Stimulated activated naive CD4-positive, alpha-beta T cell treated with Interleukin-2 at 50 U/mL for 16 hours (primary cell): ENCODE results near the gene TACC2.
"Not testable (repeated sequence)": the region's sequence is repeated elsewhere in the genome, so short reads cannot be mapped to it uniquely, and the experiment has no call there.

Experiments used
- DNase-seq: peaks from one replicate; lab custom pipeline; 2025; lab: John Stamatoyannopoulos, UW

The TACC2 gene

DNA sequence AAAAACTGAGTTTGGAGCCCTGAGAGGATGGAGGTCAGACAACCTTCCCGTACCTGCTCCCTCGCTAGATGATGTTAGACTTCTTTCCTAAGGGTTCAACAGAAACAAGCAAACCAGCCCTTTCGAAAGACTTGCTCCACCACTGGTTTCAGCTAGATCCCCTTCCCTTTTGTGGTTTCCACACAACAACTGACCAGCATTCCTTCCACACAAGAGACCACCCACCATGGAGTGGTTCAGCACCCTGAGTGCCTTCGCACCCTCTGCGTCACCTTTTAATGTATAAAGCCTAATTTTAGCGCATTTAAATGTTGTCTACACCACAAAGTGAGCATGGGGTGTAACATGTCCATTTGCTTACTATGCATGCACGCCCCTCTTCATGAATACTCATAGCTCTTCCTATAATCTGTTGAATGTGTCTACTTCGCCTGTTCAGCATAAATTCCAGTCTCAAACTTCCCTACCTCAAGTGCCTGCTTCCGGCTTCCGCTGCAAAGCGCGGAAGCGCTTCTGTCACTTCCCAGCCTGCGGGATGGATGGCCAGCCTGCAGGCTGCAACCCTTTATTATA is 69.0 kb downstream of the TACC2 start:
- DNase-seq = no peak

DNA sequence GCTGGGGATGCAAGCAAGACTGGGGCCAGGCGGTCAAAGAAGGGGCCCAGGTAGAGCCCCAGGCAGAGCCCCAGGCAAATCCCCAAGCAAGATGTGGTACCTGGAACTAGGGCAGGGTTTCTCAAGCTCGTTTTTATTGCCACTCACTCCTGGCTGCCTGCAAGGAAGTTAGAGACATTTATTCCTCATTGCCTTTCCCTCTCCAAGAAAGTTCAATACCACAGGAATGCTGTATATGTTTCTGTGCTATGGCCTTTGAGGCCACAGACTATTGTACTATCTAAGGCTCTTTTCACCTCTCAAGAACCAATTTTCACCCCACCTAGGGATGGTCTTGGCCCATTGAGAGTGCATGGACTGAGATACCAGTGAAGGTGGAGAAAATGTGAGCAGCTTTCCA is 71.3 kb downstream of the TACC2 start:
- no peak for DNase-seq

DNA sequence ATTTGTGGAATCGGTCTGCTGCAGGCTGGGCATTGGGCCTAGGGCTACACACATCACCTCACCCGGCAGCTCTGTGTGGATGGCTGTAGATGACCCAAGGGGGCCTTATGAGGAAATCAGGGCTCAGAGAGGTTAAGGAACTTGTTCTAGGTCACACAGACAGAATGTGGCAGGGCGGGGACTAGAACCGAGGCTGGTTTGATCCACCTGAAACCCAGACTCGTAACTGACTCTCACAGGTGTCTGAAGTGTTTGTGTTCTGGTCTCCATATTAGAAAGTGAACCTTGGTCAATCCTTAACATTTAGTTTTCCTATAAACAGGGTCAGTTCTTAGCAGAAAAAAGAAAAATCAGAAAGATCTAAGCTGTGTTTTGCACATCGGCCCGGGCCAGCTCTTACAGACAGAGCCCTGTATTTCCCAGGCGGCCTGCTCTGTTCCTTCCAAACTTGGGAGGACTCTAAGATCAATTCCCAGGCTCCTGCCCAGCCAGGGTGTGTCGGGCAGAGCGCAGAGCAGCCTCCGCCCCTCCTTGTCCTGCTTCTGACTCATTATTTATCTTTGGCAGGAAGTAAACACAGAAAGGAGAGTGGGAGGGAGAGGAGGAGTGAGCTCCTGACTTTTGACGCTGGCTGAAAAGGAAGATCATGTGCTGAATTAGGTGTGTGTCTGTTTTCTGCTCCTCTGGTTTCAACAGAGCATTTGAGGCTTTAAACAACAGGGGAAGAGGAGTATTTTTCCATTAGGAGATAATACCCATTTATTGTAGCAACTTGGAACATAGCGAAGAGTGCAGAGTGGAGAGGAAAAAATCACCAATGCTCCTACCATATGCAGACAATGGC is 74.1 kb downstream of the TACC2 start:
- no peak for DNase-seq

DNA sequence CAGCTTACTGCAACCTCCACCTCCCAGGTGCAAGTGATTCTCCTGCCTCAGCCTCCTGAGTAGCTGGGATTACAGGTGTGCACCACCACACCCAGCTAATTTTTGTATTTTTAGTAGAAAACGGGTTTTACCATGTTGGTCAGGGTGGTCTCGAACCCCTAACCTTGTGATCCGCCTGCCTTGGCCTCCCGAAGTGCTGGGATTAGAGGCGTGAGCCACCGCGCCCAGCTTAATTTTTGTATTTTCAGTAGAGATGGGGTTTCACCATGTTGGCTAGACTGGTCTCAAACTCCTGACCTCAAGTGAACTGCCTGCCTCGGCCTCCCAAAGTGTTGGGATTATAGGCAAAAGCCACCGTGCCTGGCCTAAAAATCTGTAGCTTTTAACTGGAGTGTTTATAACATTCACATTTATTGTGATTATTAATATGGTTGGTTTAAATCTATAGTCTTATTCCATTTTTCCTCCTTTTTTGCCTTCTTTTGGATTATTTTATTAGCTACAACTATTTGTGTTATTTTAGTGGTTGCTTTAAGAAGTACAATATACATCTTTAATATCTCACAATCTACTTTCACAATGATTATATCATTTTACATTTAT is 77.5 kb downstream of the TACC2 start:
- not testable (repeated sequence) for DNase-seq

DNA sequence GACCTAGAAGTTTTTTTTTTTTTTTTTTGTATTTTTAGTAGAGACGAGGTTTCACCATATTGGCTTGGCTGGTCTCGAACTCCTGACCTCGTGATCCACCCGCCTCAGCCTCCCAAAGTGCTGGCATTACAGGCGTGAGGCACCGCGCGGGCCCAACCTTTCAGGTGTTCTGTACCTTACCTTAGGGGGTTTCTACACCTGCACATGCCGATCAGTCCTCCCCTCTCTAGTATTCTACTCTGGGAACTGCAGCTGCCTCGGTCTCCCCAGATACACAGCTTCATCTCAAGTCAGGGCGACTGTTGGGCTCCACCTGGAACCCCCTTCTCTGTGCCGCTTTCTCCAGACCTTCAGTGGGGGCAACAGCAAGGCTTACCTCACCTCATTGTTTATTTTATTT is 79.9 kb downstream of the TACC2 start:
- no peak for DNase-seq

DNA sequence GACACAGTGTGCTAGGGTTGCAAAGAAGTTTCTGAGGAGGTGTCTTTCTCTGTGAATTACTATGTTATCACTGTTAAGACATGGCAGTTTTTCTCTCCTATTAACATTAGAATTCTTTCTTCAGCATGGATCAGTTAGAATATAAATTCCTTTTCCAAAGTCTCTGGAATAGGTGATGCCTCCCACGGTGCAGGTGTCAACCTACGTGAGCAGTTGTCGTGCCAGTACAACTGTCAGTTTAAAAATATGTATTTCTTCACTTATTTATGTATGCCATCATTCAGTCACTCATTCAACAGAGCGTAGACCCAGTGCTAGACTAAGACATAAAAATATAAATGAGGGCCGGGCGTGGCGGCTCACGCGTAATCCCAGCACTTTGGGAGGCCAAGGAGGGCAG is 83.5 kb downstream of the TACC2 start:
- DNase-seq = no peak

DNA sequence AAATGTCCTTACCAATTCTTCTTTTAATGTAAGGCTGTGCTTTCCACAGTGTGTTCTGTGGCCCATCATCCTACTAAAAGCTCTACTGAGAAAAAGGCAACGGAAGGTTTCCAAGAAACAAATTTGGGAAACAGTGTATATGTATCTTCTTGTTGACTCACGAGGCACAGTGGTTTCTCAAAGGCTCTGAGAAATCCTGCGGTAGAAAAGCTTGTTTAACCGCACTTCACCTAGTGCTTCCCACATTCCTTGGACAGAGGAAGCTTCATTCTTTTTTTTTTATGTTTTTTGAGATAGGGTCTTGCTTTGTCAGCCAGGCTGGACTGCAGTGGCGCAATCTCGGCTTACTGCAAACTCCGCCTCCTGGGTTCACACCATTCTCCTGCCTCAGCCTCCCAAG is 84.5 kb downstream of the TACC2 start:
- DNase-seq = no peak

DNA sequence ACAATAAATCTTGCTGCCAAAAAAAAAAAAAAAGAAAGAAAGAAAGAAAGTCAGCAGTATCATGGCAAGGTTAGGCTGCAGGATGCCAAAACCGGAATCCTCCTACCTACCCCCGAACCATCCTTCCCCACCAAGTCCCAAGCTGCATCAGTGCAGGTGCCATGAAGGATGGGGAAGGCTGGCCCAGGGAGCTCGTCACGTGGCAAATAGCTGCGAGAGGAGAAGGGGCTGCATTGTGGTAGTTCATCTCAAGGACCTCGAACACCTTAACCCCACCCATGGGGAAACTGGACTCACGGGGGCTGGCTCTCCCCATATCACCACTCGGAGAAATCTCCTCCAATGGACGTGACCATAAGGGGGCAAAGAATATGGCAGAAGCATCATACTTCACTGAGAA is 86.2 kb downstream of the TACC2 start:
- DNase-seq = no peak

DNA sequence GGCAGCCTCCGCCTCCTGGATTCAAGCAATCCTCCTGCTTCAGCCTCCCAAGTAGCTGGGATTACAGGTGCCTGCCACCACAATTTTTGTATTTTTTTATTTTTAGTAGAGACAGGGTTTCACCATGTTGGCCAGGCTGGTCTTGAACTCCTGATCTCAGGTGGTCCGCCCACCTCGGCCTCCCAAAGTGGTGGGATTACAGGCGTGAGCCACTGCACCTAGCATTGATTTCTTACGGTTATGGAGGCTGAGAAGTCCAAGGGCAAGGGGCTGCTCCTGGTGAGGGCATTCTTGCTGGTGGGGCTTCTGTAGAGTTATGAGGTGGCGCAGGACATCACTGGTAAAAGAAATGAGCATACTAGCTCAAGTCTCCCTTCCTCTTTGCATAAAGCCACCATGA is 86.9 kb downstream of the TACC2 start:
- not testable (repeated sequence) for DNase-seq

DNA sequence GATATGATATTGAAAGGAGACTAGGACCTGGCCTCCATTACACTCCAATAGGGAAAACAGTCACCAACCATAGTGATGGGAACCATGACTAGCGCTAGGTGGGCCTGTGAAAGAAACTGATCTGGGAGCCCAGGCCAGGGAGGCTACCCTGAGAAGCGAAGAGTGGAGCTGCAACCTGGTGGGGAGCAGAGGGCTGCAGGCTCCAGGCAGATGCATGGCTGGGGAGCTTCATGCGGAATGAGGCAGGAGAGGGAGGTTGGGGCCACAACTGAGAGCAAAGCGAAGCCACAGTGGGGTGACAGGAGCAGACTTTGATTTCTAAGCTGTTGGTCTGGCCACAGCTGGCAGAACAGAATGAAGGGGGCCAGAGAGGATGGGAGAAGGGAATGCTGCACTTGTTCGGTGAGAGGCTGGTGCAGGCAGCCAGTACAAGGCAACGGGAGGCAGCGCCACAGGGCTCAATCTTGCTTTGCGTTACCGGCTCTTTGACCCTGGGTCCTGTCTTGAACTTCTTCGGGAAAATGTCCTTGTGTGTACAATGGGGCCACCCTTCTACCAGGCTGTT is 88.4 kb downstream of the TACC2 start:
- DNase-seq = no peak

DNA sequence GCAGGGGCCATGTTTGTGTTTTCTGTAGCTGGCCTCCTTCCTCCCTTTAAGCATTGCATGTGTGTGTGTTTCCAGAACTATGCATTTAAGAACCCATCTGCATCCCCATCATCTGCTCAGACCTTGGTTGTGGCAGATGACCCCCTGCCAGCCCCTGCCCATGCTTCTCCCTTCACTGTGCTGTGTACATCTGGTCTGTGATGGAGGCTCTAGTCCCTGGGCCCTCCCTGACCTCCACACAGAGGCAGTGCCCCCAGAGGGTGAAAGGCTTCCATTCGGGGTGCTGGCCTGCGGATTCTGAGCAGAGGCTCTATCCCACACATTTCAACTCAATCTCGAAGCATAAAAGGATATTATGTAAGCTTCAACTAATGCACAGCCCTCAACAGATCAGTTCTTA is 89.4 kb downstream of the TACC2 start:
- DNase-seq = no peak

DNA sequence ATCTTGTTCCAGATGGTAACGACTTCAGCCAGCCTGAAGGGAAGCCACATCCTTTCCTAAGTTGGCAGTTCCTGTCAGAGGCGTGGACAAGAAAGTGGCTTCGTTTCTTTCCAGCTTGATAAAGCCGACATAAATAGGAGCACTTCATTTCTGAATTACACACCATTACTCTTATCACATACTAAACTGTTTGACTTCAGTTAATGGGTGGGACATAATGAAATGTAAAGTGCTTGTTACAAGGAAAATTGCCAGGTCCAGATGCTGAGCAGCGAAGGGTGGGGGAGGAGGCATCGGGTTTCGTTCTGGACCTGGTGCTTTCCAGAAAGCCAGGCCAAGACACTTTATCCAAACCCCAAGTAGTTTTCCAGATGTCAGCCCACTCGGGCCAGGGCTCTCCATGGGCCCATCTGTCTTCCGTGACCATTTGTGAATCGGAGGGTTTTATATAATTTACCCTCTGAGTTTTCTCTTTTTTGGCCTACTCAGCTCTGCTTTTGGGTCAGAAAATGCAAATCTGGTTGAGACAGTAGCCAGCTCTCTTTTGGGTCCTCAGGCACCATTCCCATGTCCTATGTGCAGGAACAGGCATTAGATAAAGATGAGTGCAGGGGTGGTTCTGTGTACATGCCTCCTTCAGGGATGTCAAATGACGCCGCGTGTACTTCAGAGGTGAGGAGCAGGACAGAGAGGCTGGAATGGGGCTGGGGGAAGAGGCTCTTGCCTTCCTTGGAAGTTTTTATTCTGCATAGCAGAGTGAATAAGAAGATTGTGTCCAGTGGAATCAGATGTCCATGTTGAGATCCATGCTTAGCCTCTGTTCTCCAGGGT is 90.2 kb downstream of the TACC2 start:
- no peak for DNase-seq

DNA sequence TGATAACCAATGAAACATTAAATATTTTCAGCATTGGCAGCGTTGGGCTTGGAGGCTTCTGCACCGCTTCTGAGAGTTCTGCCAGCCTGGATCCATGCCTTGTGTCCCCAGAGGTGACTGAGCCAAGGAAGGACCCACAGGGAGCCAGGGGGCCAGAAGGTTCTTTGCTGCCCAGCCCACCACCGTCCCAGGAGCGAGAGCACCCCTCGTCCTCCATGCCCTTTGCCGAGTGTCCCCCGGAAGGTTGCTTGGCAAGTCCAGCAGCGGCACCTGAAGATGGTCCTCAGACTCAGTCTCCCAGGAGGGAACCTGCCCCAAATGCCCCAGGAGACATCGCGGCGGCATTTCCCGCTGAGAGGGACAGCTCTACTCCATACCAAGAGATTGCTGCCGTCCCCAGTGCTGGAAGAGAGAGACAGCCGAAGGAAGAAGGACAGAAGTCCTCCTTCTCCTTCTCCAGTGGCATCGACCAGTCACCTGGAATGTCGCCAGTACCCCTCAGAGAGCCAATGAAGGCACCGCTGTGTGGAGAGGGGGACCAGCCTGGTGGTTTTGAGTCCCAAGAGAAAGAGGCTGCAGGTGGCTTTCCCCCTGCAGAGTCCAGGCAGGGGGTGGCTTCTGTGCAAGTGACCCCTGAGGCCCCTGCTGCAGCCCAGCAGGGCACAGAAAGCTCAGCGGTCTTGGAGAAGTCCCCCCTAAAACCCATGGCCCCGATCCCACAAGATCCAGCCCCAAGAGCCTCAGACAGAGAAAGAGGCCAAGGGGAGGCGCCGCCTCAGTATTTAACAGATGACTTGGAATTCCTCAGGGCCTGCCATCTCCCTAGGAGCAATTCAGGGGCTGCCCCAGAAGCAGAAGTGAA is 93.9 kb downstream of the TACC2 start:
- DNase-seq = no peak

DNA sequence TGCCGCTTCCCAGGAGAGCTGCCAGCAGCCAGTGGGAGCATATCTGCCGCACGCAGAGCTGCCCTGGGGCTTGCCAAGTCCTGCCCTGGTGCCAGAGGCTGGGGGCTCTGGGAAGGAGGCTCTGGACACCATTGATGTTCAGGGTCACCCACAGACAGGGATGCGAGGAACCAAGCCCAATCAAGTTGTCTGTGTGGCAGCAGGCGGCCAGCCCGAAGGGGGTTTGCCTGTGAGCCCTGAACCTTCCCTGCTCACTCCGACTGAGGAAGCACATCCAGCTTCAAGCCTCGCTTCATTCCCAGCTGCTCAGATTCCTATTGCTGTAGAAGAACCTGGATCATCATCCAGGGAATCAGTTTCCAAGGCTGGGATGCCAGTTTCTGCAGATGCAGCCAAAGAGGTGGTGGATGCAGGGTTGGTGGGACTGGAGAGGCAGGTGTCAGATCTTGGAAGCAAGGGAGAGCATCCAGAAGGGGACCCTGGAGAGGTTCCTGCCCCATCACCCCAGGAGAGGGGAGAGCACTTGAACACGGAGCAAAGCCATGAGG is 94.6 kb downstream of the TACC2 start:
- no peak for DNase-seq

DNA sequence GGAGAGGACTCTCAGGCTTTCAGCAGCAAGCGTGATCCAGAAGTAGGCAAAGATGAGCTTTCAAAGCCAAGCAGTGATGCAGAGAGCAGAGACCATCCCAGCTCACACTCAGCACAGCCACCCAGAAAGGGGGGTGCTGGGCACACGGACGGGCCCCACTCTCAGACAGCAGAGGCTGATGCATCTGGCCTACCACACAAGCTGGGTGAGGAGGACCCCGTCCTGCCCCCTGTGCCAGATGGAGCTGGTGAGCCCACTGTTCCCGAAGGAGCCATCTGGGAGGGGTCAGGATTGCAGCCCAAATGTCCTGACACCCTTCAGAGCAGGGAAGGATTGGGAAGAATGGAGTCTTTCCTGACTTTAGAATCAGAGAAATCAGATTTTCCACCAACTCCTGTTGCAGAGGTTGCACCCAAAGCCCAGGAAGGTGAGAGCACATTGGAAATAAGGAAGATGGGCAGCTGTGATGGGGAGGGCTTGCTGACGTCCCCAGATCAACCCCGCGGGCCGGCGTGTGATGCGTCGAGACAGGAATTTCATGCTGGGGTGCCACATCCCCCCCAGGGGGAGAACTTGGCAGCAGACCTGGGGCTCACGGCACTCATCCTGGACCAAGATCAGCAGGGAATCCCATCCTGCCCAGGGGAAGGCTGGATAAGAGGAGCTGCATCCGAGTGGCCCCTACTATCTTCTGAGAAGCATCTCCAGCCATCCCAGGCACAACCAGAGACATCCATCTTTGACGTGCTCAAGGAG is 95.5 kb downstream of the TACC2 start:
- DNase-seq = no peak

DNA sequence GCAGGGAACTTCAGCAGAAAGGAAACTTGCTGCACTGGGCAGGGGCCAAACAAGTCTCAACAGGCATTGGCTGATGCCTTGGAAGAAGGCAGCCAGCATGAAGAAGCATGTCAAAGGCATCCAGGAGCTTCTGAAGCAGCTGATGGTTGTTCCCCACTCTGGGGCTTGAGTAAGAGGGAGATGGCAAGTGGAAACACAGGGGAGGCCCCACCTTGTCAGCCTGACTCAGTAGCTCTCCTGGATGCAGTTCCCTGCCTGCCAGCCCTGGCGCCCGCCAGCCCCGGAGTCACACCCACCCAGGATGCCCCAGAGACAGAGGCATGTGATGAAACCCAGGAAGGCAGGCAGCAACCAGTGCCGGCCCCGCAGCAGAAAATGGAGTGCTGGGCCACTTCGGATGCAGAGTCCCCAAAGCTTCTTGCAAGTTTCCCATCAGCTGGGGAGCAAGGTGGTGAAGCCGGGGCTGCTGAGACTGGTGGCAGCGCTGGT is 96.5 kb downstream of the TACC2 start:
- DNase-seq = no peak

DNA sequence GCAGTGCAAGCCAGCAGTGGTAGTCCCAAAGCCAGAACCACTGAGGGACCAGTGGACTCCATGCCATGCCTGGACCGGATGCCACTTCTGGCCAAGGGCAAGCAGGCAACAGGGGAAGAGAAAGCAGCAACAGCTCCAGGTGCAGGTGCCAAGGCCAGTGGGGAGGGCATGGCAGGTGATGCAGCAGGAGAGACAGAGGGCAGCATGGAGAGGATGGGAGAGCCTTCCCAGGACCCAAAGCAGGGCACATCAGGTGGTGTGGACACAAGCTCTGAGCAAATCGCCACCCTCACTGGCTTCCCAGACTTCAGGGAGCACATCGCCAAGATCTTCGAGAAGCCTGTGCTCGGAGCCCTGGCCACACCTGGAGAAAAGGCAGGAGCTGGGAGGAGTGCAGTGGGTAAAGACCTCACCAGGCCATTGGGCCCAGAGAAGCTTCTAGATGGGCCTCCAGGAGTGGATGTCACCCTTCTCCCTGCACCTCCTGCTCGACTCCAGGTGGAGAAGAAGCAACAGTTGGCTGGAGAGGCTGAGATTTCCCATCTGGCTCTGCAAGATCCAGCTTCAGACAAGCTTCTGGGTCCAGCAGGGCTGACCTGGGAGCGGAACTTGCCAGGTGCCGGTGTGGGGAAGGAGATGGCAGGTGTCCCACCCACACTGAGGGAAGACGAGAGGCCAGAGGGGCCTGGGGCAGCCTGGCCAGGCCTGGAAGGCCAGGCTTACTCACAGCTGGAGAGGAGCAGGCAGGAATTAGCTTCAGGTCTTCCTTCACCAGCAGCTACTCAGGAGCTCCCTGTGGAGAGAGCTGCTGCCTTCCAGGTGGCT is 97.7 kb downstream of the TACC2 start:
- no peak for DNase-seq

DNA sequence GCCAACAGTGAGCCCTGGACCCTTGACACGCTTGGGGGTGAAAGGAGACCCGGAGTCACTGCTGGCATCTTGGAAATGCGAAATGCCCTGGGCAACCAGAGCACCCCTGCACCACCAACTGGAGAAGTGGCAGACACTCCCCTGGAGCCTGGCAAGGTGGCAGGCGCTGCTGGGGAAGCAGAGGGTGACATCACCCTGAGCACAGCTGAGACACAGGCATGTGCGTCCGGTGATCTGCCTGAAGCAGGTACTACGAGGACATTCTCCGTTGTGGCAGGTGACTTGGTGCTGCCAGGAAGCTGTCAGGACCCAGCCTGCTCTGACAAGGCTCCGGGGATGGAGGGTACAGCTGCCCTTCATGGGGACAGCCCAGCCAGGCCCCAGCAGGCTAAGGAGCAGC is 98.5 kb downstream of the TACC2 start:
- DNase-seq = no peak
